H9 (cell line): ENCODE measurements around the gene TSEN34. TPM values are rescaled to one million over a fixed set of nuclear protein-coding genes. Genes with fewer than 3 reads are reported as not detected.

Source experiments
- DNase-seq: peaks from one replicate; pipeline ENCODE4 v3.0.0-alpha.2; 2017
- H2AFZ ChIP-seq: one replicate; pipeline ENCODE4 v1.6.1; 2013; ENCODE audit warnings: mild to moderate bottlenecking, low read length, control low read depth, moderate library complexity
- H2AK5ac ChIP-seq: 2 replicates; pipeline ENCODE4 v1.6.1; 2013; ENCODE audit warnings: low read length, control low read depth, mixed read lengths; ENCODE audit not compliant: insufficient read length
- H2BK120ac ChIP-seq: one replicate; pipeline ENCODE4 v1.6.1; 2013; ENCODE audit warnings: low read depth, mild to moderate bottlenecking, low read length, control low read depth, inconsistent platforms; ENCODE audit not compliant: poor library complexity, severe bottlenecking
- H2BK12ac ChIP-seq: 2 replicates; pipeline ENCODE4 v1.6.1; 2013; ENCODE audit warnings: low read length, control low read depth, mixed read lengths, low read depth; ENCODE audit not compliant: insufficient read length
- H2BK15ac ChIP-seq: 2 replicates; pipeline ENCODE4 v1.6.1; 2013; ENCODE audit warnings: low read depth, low read length, control low read depth
- H2BK20ac ChIP-seq: one replicate; pipeline ENCODE4 v1.6.1; 2013; ENCODE audit warnings: low read depth, mild to moderate bottlenecking, low read length, control low read depth, inconsistent platforms; ENCODE audit not compliant: poor library complexity, severe bottlenecking
- H2BK5ac ChIP-seq: 2 replicates; pipeline ENCODE4 v1.6.1; 2013; ENCODE audit warnings: low read length, control low read depth, mixed read lengths; ENCODE audit not compliant: insufficient read length
- H3K14ac ChIP-seq: 2 replicates; pipeline ENCODE4 v1.6.1; 2013; ENCODE audit warnings: low read length, control low read depth; ENCODE audit not compliant: insufficient read depth
- H3K18ac ChIP-seq: 2 replicates; pipeline ENCODE4 v1.6.1; 2013; ENCODE audit warnings: low read depth, mild to moderate bottlenecking, mixed read lengths, low read length, control low read depth; ENCODE audit not compliant: insufficient read length
- H3K23ac ChIP-seq: 2 replicates; pipeline ENCODE4 v1.6.1; 2013; ENCODE audit warnings: low read length, control low read depth, mixed read lengths, low read depth; ENCODE audit not compliant: insufficient read length
- H3K23me2 ChIP-seq: 2 replicates; pipeline ENCODE4 v1.6.1; 2013; ENCODE audit warnings: low read depth, mild to moderate bottlenecking, mixed read lengths, low read length, control low read depth; ENCODE audit not compliant: insufficient read length, poor library complexity, severe bottlenecking
- H3K27ac ChIP-seq: 2 replicates; pipeline ENCODE4 v1.5.1; 2013; ENCODE audit warnings: low read length, control low read depth, mixed read lengths, low read depth; ENCODE audit not compliant: insufficient read length
- H3K27me3 ChIP-seq: 2 replicates; pipeline ENCODE4 v1.6.1; 2013; ENCODE audit warnings: low read length, control low read depth, inconsistent platforms; ENCODE audit not compliant: insufficient read depth
- H3K4ac ChIP-seq: 2 replicates; pipeline ENCODE4 v1.6.1; 2013; ENCODE audit warnings: low read depth, mild to moderate bottlenecking, control low read depth, inconsistent platforms, low read length, moderate library complexity
- H3K4me1 ChIP-seq: 2 replicates; pipeline ENCODE4 v1.6.1; 2013; ENCODE audit warnings: low read length, control low read depth, inconsistent platforms; ENCODE audit not compliant: insufficient read depth
- H3K4me2 ChIP-seq: 2 replicates; pipeline ENCODE4 v1.6.1; 2013; ENCODE audit warnings: low read length, control low read depth, mixed read lengths; ENCODE audit not compliant: insufficient read length, insufficient read depth
- H3K56ac ChIP-seq: 2 replicates; pipeline ENCODE4 v1.6.1; 2013; ENCODE audit warnings: low read depth, mild to moderate bottlenecking, mixed read lengths, low read length, control low read depth; ENCODE audit not compliant: insufficient read length
- H3K79me1 ChIP-seq: 2 replicates; pipeline ENCODE4 v1.6.1; 2013; ENCODE audit warnings: low read depth, mild to moderate bottlenecking, moderate library complexity, low read length, control low read depth, inconsistent platforms; ENCODE audit not compliant: insufficient read depth, poor library complexity, severe bottlenecking
- H3K79me2 ChIP-seq: 2 replicates; pipeline ENCODE4 v1.6.1; 2013; ENCODE audit warnings: low read length, control low read depth, inconsistent platforms; ENCODE audit not compliant: insufficient read depth
- H3K9ac ChIP-seq: 2 replicates; pipeline ENCODE4 v1.6.1; 2013; ENCODE audit warnings: low read length, control low read depth, mixed read lengths; ENCODE audit not compliant: insufficient read length; ENCODE audit errors: extremely low read depth
- H3K9me3 ChIP-seq: one replicate; pipeline ENCODE4 v1.6.1; 2013; ENCODE audit warnings: low read depth, low read length, inconsistent platforms; ENCODE audit not compliant: control insufficient read depth
- H3T11ph ChIP-seq: one replicate; pipeline ENCODE4 v1.6.1; 2013; ENCODE audit warnings: mild to moderate bottlenecking, low read length, control low read depth, inconsistent platforms
- H4K20me1 ChIP-seq: one replicate; pipeline ENCODE4 v1.6.1; 2013; ENCODE audit not compliant: control insufficient read depth, insufficient read length, insufficient read depth
- H4K5ac ChIP-seq: 2 replicates; pipeline ENCODE4 v1.6.1; 2013; ENCODE audit warnings: low read depth, mild to moderate bottlenecking, mixed read lengths, low read length, control low read depth; ENCODE audit not compliant: insufficient read length
- H4K8ac ChIP-seq: replicated peaks from 2 replicates; pipeline ENCODE4 v1.6.1; 2013; ENCODE audit warnings: low read length, control low read depth, mixed read lengths, low read depth; ENCODE audit not compliant: insufficient read length
- H4K91ac ChIP-seq: 2 replicates; pipeline ENCODE4 v1.6.1; 2013; ENCODE audit warnings: low read depth, mild to moderate bottlenecking, moderate library complexity, mixed read lengths, low read length, control low read depth; ENCODE audit not compliant: insufficient read length
- H3K27ac Mint-ChIP-seq, 3 experiments: 2 replicates in 2 of 3; 3 replicates in 1 of 3; pipeline ENCODE4 v1.8.0; 2020 to 2021; ENCODE audit warnings: mixed read lengths in 3 of 3, mild to moderate bottlenecking in 1 of 3, moderate library complexity in 1 of 3
- H3K27me3 Mint-ChIP-seq: 2 replicates; pipeline ENCODE4 v1.8.0; 2021; ENCODE audit warnings: low read depth, mild to moderate bottlenecking, moderate library complexity, mixed read lengths
- H3K36me3 Mint-ChIP-seq, 3 experiments: 2 replicates in 2 of 3; 3 replicates in 1 of 3; pipeline ENCODE4 v1.8.0; 2020 to 2021; ENCODE audit warnings: low read depth in 3 of 3, mixed read lengths in 3 of 3; ENCODE audit not compliant: insufficient read depth in 1 of 3
- H3K4me1 Mint-ChIP-seq, 2 experiments: 2 replicates each; pipeline ENCODE4 v1.8.0; 2020; ENCODE audit warnings: mixed read lengths in 2 of 2
- H3K4me3 Mint-ChIP-seq, 2 experiments: 2 replicates in 1 of 2; 3 replicates in 1 of 2; pipeline ENCODE4 v1.8.0; 2020 to 2021; ENCODE audit warnings: mild to moderate bottlenecking in 2 of 2, mixed read lengths in 2 of 2, moderate library complexity in 1 of 2
- H3K9me3 Mint-ChIP-seq, 2 experiments: 2 replicates in 1 of 2; 3 replicates in 1 of 2; pipeline ENCODE4 v1.8.0; 2020; ENCODE audit warnings: mild to moderate bottlenecking in 2 of 2, mixed read lengths in 2 of 2, moderate library complexity in 1 of 2
- CTCF ChIP-seq: fragments of 200-600 bp; sonication (generic); conservative IDR thresholded peaks from 3 replicates; pipeline ENCODE4 v1.8.0; 2021; ENCODE audit warnings: antibody characterized with exemption, mild to moderate bottlenecking
- WGBS: extraction: QIAGEN DNeasy Blood & Tissue Kit; methylation state at CpG from one replicate; pipeline ENCODE4 v1.1.7; 2013; ENCODE audit warnings: missing lambda C conversion rate, low lambda C conversion rate, mixed read lengths; ENCODE audit not compliant: insufficient read length; ENCODE audit errors: extremely low coverage; 5-methylcytosine and 5-hydroxymethylcytosine counted together
- total RNA-seq: library from RNA; stranded (reverse); gene quantifications from 2 replicates; pipeline ENCODE4 v1.2.1, GENCODE V29; 2021

TSEN34 gene
- total RNA-seq, 1 experiment from 2014 or later = 28.3 TPM

- Histone ChIP-seq H4K91ac (no peak overlapping the region), H3K14ac (no peak overlapping the region), H3K79me1 (no peaks in the 10 kb centered on the region), H2AK5ac (no peak overlapping the region), H4K20me1 (no peaks in the 10 kb centered on the region), H3K23ac (no peak overlapping the region), H2BK120ac (no peak overlapping the region), H3T11ph (no peak overlapping the region), H2BK12ac (no peak overlapping the region), H3K27ac (no peak overlapping the region), H3K4me2 (no peak overlapping the region), H2BK20ac (no peak overlapping the region), H3K4ac (no peak overlapping the region), H2BK15ac (no peak overlapping the region), H3K18ac (no peak overlapping the region), H3K4me1 (no peaks in the 10 kb centered on the region), H3K9ac (no peak overlapping the region), H3K27me3 (peaks cover 2% of the 10 kb centered on the region; the same call in 1 of the 2 replicates), H3K9me3 (no peaks in the 10 kb centered on the region), H3K79me2 (no peaks in the 10 kb centered on the region), H2AFZ (no peak overlapping the region), H3K56ac (no peak overlapping the region), H3K23me2 (no peaks in the 10 kb centered on the region), H2BK5ac (no peak overlapping the region), H4K8ac (no peak overlapping the region), H4K5ac (no peak overlapping the region)
- Mint-ChIP-seq H3K27ac (no peak overlapping the region), H3K27me3 (peaks cover 70% of the 10 kb centered on the region), H3K36me3 (no peaks in the 10 kb centered on the region; a peak in 1 of 7 replicates), H3K9me3 (peaks cover 23 to 25% of the 10 kb centered on the region in 2 experiments), H3K4me3 (no peak overlapping the region), H3K4me1 (peaks cover 2 to 3% of the 10 kb centered on the region in 2 experiments; a peak in 3 of 4 replicates)
- WGBS = no CpG with 5 or more reads among the region's 7 CpGs
- TF ChIP-seq CTCF = no peak
- no peak for DNase-seq
Measured at GRCh38 chr19:54230031-54230430, 38.9 kb downstream of the TSEN34 start.
